Trophoblast cell (in vitro differentiated cells and primary cell): ENCODE measurements around the gene WNT3A.
A peak's percentile ranks its signal among the peaks of the same experiment; 100 is the strongest.

Experiments
- DNase-seq, 2 donors: peaks; one replicate each; pipeline ENCODE4 v3.0.0-alpha.2; 2016
- H2AFZ ChIP-seq: 2 replicates; pipeline ENCODE4 v1.6.1; 2013; ENCODE audit warnings: low read length, moderate library complexity, mild to moderate bottlenecking; ENCODE audit not compliant: insufficient read depth, poor library complexity
- H2AK5ac ChIP-seq: 2 replicates; pipeline ENCODE4 v1.6.1; 2013; ENCODE audit warnings: mild to moderate bottlenecking, low read length
- H2BK120ac ChIP-seq: 2 replicates; pipeline ENCODE4 v1.6.1; 2013; ENCODE audit warnings: low read length, mild to moderate bottlenecking, moderate library complexity; ENCODE audit not compliant: insufficient read depth, poor library complexity
- H2BK12ac ChIP-seq: 2 replicates; pipeline ENCODE4 v1.6.1; 2013; ENCODE audit warnings: mild to moderate bottlenecking, low read length, moderate library complexity
- H2BK5ac ChIP-seq: 2 replicates; pipeline ENCODE4 v1.6.1; 2013; ENCODE audit warnings: low read length, low read depth, moderate library complexity, mild to moderate bottlenecking; ENCODE audit not compliant: poor library complexity
- H3K14ac ChIP-seq: 2 replicates; pipeline ENCODE4 v1.6.1; 2013; ENCODE audit warnings: mild to moderate bottlenecking, low read length
- H3K18ac ChIP-seq: 2 replicates; pipeline ENCODE4 v1.6.1; 2013; ENCODE audit warnings: mild to moderate bottlenecking, low read length
- H3K23ac ChIP-seq: 2 replicates; pipeline ENCODE4 v1.6.1; 2013; ENCODE audit warnings: low read length
- H3K27ac ChIP-seq: 2 replicates; pipeline ENCODE4 v1.5.1; 2013; ENCODE audit warnings: low read depth, mild to moderate bottlenecking, inconsistent platforms, low read length, moderate library complexity
- H3K27me3 ChIP-seq: 2 replicates; pipeline ENCODE4 v1.6.1; 2013; ENCODE audit warnings: inconsistent platforms, mild to moderate bottlenecking, low read length, moderate library complexity; ENCODE audit not compliant: insufficient read depth
- H3K36me3 ChIP-seq, 2 experiments: 1 replicate in 1 of 2; 2 replicates in 1 of 2; pipeline ENCODE4 v1.6.1; 2013; ENCODE audit warnings: low read length in 2 of 2, mild to moderate bottlenecking in 2 of 2, moderate library complexity in 1 of 2; ENCODE audit not compliant: insufficient read depth in 2 of 2, control insufficient read depth in 1 of 2
- H3K4ac ChIP-seq: 2 replicates; pipeline ENCODE4 v1.6.1; 2013; ENCODE audit warnings: low read depth, mild to moderate bottlenecking, low read length, moderate library complexity
- H3K4me1 ChIP-seq, 2 experiments: 1 replicate in 1 of 2; 2 replicates in 1 of 2; pipeline ENCODE4 v1.6.1; 2013; ENCODE audit warnings: low read length in 2 of 2, mild to moderate bottlenecking in 2 of 2, moderate library complexity in 1 of 2; ENCODE audit not compliant: insufficient read depth in 2 of 2, control insufficient read depth in 1 of 2
- H3K4me2 ChIP-seq: 2 replicates; pipeline ENCODE4 v1.6.1; 2013; ENCODE audit warnings: inconsistent platforms, mild to moderate bottlenecking, low read length, moderate library complexity
- H3K4me3 ChIP-seq: 2 replicates; pipeline ENCODE4 v1.5.1; 2013; ENCODE audit warnings: mild to moderate bottlenecking, low read depth, low read length, inconsistent platforms
- H3K79me1 ChIP-seq: one replicate; pipeline ENCODE4 v1.6.1; 2013; ENCODE audit warnings: low read length
- H3K79me2 ChIP-seq: 2 replicates; pipeline ENCODE4 v1.6.1; 2013; ENCODE audit warnings: low read length, mild to moderate bottlenecking; ENCODE audit not compliant: control insufficient read depth, insufficient read depth, poor library complexity
- H3K9ac ChIP-seq: 2 replicates; pipeline ENCODE4 v1.6.1; 2013; ENCODE audit warnings: mild to moderate bottlenecking, low read length
- H3K9me3 ChIP-seq: 2 replicates; pipeline ENCODE4 v1.6.1; 2013; ENCODE audit warnings: low read depth, mild to moderate bottlenecking, control low read depth, inconsistent platforms, low read length; ENCODE audit not compliant: insufficient read depth
- H4K12ac ChIP-seq: 2 replicates; pipeline ENCODE4 v1.6.1; 2013; ENCODE audit warnings: low read depth, mild to moderate bottlenecking, low read length, moderate library complexity
- H4K8ac ChIP-seq: 2 replicates; pipeline ENCODE4 v1.6.1; 2013; ENCODE audit warnings: low read depth, mild to moderate bottlenecking, low read length, moderate library complexity
- H4K91ac ChIP-seq: one replicate; pipeline ENCODE4 v1.6.1; 2013; ENCODE audit warnings: low read depth, mild to moderate bottlenecking, low read length, moderate library complexity
- WGBS: extraction: QIAGEN DNeasy Blood & Tissue Kit; methylation state at CpG from one replicate; pipeline ENCODE4 v1.1.7; 2013; ENCODE audit warnings: missing lambda C conversion rate; ENCODE audit not compliant: insufficient read length, insufficient coverage; ENCODE audit errors: extremely low coverage; 5-methylcytosine and 5-hydroxymethylcytosine counted together

Gene WNT3A

DNA sequence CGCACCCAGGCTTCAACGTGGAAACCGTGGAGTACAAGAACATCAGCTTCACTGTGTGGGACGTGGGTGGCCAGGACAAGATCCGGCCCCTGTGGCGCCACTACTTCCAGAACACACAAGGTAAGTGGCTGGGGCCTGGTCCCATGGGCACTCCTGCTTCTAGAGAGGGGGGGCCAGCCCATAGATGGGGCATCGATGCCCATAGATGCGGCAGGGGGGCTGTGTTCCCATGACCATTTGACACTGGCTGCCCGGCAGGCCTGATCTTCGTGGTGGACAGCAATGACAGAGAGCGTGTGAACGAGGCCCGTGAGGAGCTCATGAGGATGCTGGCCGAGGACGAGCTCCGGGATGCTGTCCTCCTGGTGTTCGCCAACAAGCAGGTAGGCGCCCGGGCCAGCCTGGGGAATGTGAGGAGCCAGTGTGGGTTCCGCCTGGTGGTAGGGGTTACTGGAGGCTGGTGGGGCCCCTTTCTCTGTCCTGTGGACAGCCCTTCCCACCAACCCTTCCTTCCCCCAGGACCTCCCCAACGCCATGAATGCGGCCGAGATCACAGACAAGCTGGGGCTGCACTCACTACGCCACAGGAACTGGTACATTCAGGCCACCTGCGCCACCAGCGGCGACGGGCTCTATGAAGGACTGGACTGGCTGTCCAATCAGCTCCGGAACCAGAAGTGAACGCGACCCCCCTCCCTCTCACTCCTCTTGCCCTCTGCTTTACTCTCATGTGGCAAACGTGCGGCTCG lies 90.7 kb downstream of the WNT3A start:
- Histone ChIP-seq H3K9ac (no peak overlapping the region), H3K14ac (no peak overlapping the region), H3K79me2 (peaks cover 38% of the 10 kb centered on the region), H3K27ac (no peak overlapping the region), H4K12ac (no peak overlapping the region), H2AK5ac (no peak overlapping the region), H2BK12ac (no peak overlapping the region), H3K23ac (no peak overlapping the region), H2BK120ac (no peak overlapping the region), H3K4me3 (no peak overlapping the region), H3K4ac (peak overlapping the region; percentile 26), H3K79me1 (peaks cover 4% of the 10 kb centered on the region), H3K18ac (no peak overlapping the region), H3K27me3 (no peaks in the 10 kb centered on the region), H2BK5ac (no peak overlapping the region), H4K91ac (no peak overlapping the region), H3K36me3 (peaks cover 55 to 61% of the 10 kb centered on the region in 2 experiments), H4K8ac (no peak overlapping the region), H2AFZ (no peak overlapping the region), H3K4me1 (peaks cover 13% of the 10 kb centered on the region in 2 experiments), H3K4me2 (no peak overlapping the region), H3K9me3 (peaks cover 9% of the 10 kb centered on the region)
- WGBS: no CpG with 5 or more reads among the region's 34 CpGs
- no peak for DNase-seq

DNA sequence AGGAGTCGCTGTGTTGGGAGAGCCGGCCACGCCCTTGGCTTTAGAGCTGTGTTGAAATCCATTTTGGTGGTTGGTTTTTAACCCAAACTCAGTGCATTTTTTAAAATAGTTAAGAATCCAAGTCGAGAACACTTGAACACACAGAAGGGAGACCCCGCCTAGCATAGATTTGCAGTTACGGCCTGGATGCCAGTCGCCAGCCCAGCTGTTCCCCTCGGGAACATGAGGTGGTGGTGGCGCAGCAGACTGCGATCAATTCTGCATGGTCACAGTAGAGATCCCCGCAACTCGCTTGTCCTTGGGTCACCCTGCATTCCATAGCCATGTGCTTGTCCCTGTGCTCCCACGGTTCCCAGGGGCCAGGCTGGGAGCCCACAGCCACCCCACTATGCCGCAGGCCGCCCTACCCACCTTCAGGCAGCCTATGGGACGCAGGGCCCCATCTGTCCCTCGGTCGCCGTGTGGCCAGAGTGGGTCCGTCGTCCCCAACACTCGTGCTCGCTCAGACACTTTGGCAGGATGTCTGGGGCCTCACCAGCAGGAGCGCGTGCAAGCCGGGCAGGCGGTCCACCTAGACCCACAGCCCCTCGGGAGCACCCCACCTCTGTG lies 91.6 kb downstream of the WNT3A start:
- Histone ChIP-seq H3K27ac (no peak overlapping the region), H3K27me3 (no peaks in the 10 kb centered on the region), H3K9me3 (peaks cover 8% of the 10 kb centered on the region), H3K79me2 (peaks cover 33% of the 10 kb centered on the region), H4K12ac (no peak overlapping the region), H2AFZ (no peak overlapping the region), H3K4me2 (no peak overlapping the region), H2BK5ac (no peak overlapping the region), H3K4me1 (peaks cover 5% of the 10 kb centered on the region in 2 experiments), H3K18ac (no peak overlapping the region), H3K4me3 (no peak overlapping the region), H2BK12ac (no peak overlapping the region), H3K23ac (no peak overlapping the region), H2BK120ac (no peak overlapping the region), H3K14ac (no peak overlapping the region), H3K4ac (peak overlapping the region; percentile 13), H3K79me1 (peaks cover 9% of the 10 kb centered on the region), H2AK5ac (no peak overlapping the region), H4K91ac (no peak overlapping the region), H3K9ac (no peak overlapping the region), H4K8ac (no peak overlapping the region), H3K36me3 (peaks cover 51 to 55% of the 10 kb centered on the region in 2 experiments)
- WGBS: no CpG with 5 or more reads among the region's 28 CpGs
- DNase-seq: no peak

DNA sequence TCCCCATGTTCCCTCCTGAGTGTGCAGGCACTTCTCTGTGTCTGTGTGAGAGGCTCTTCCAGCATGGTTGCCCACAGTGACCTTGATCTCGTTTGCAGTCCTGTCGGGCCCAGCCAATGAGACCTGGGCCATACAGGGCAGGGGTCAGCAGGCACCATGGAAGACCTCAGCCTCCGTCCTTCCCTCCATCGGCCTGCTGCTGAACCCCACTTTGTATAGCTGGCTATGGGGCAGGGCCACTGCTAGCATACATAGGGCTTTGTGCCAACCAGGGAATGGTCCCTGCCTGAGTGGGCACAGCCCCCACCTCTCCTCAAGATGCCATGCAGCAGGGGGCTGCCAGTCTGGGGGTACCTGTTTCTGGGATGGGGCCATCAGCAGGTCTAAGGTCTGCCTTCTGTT lies 92.5 kb downstream of the WNT3A start:
- H3K9ac ChIP-seq: no peak overlapping the region
- no peak for DNase-seq

DNA sequence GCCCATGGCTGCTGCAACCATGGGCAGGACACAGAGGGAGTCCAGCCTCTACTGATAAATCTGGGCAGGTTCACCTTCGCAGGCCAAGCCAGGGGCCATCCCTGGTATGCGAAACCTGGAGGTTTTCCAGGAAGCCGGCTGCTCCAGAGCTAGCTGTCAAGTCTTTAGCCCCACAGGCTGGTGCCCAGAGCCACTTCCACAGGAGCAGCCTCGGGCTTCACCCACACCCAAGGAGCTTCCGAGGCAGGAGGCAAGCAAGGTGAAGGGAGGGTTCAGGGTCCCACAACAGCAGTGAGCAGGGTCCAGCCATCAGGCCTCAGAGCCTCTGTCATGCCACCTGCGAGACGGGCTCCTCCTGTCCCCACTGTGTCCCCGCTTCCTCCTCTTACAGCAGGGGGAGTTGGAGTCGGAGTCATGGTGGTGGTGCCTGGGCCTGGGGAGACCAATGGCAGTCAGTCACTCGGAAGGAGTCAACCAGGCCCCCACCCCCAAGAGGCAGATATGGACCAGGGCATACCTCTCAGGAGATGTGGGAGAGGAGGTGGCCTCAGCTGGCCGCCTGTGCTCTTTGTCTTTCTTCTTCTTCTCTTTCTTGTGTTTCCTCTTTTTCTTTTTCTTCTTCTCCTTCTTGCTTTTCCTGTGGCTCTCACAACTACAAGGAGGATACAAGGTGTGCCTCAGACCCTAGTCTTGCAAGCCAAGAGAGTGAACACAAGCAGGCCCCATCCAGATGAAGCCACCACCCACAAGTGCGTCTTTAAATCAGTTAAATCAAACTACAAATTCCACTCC lies 94.2 kb downstream of the WNT3A start:
- Histone ChIP-seq H3K9me3 (peaks cover 2% of the 10 kb centered on the region), H3K9ac (no peak overlapping the region), H3K79me1 (peaks cover 11% of the 10 kb centered on the region), H4K8ac (no peak overlapping the region), H2BK5ac (no peak overlapping the region), H3K14ac (no peak overlapping the region), H2BK12ac (no peak overlapping the region), H3K18ac (no peak overlapping the region), H4K12ac (no peak overlapping the region), H3K79me2 (peaks cover 14% of the 10 kb centered on the region), H2AFZ (no peak overlapping the region), H3K4ac (no peak overlapping the region), H3K23ac (no peak overlapping the region), H2BK120ac (no peak overlapping the region), H3K4me3 (no peak overlapping the region), H3K36me3 (peaks cover 48 to 53% of the 10 kb centered on the region in 2 experiments), H3K4me1 (peaks cover 10 to 11% of the 10 kb centered on the region in 2 experiments), H2AK5ac (no peak overlapping the region), H3K27me3 (no peaks in the 10 kb centered on the region), H4K91ac (no peak overlapping the region), H3K4me2 (no peak overlapping the region), H3K27ac (no peak overlapping the region)
- no CpG with 5 or more reads among the region's 12 CpGs for WGBS
- DNase-seq: no peak

More for the DNA sequence above, 92.5 kb downstream of the WNT3A start:
- Histone ChIP-seq H3K14ac (no peak overlapping the region), H3K4me2 (no peak overlapping the region), H4K8ac (no peak overlapping the region), H3K23ac (no peak overlapping the region), H2BK12ac (no peak overlapping the region), H3K79me2 (peaks cover 27% of the 10 kb centered on the region), H3K27me3 (no peaks in the 10 kb centered on the region), H2BK120ac (no peak overlapping the region), H3K79me1 (peaks cover 11% of the 10 kb centered on the region), H4K12ac (no peak overlapping the region), H2BK5ac (no peak overlapping the region), H3K36me3 (peaks cover 47 to 52% of the 10 kb centered on the region in 2 experiments), H3K27ac (no peak overlapping the region), H3K4me3 (no peak overlapping the region), H2AK5ac (no peak overlapping the region), H2AFZ (no peak overlapping the region), H3K18ac (no peak overlapping the region), H4K91ac (no peak overlapping the region), H3K4me1 (peaks cover 10 to 11% of the 10 kb centered on the region in 2 experiments), H3K9me3 (peaks cover 4% of the 10 kb centered on the region), H3K4ac (no peak overlapping the region)
- no CpG with 5 or more reads among the region's 4 CpGs for WGBS
